ENCODE results near the gene PSPC1.

- TF ChIP-seq CTCF (IDR thresholded peaks at IDR 0.05), result no peak
- TF ChIP-seq POLR2A (IDR thresholded peaks at IDR 0.05), result no peak
Observed at GRCh38 chr13:19810996-19811881, 28.5 kb upstream of the PSPC1 start.
